Rectal smooth muscle tissue (tissue), 1 donor: ENCODE results near the gene PLEKHA5.

Source experiments
- H3K27ac ChIP-seq: one replicate; pipeline ENCODE4 v1.7.0; 2013; ENCODE audit warnings: low read depth, low read length, inconsistent platforms
- H3K27me3 ChIP-seq: one replicate; pipeline ENCODE4 v1.7.0; 2013; ENCODE audit warnings: low read length; ENCODE audit not compliant: control insufficient read depth, insufficient read depth
- H3K36me3 ChIP-seq: one replicate; pipeline ENCODE4 v1.7.0; 2013; ENCODE audit warnings: low read length; ENCODE audit not compliant: control insufficient read depth, insufficient read depth
- H3K4me1 ChIP-seq: one replicate; pipeline ENCODE4 v1.7.0; 2013; ENCODE audit warnings: low read length; ENCODE audit not compliant: control insufficient read depth, insufficient read depth
- H3K4me3 ChIP-seq: one replicate; pipeline ENCODE4 v1.7.0; 2013; ENCODE audit warnings: low read length
- H3K9ac ChIP-seq: one replicate; pipeline ENCODE4 v1.7.0; 2013; ENCODE audit warnings: low read length

Gene PLEKHA5

DNA sequence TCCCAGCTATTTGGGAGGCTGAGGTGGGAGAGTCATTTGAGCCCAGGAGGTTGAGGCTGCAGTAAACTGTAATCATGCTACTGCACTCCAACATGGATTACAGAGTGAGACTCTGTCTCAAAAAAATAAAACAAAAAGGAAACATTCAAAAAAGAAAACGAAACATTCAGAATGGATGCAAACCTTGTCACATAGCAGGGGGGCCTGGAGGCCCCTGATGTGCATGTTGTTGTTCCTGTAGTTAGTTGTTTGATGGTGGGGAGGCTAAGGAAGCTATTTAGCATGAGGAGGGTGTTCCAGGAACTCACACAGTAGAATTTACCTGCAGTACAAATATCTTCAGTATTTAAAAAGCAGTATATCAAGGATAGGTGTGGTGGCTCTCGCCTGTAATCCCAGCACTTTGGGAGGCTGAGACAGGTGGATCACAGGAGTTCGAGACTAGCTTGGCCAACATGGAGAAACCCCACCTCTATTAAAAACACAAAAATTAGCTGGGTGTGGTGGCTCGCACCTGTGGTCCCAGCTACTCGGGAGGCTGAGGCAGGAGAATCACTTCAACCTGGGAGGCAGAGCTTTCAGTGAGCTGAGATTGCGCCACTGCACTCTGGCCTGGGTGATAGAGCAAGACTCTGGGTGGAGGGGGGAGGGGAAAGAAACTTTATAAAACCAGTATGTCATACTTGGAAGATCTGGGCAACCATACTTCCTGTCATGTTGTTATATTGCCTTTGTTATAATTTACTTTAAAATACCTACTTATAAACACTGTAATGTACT, 292.2 kb downstream of the PLEKHA5 start:
- Histone ChIP-seq H3K27me3 (no peaks in the 10 kb centered on the region), H3K36me3 (no peaks in the 10 kb centered on the region), H3K4me1 (no peaks in the 10 kb centered on the region), H3K4me3 (no peak overlapping the region), H3K27ac (no peak overlapping the region), H3K9ac (no peak overlapping the region)

DNA sequence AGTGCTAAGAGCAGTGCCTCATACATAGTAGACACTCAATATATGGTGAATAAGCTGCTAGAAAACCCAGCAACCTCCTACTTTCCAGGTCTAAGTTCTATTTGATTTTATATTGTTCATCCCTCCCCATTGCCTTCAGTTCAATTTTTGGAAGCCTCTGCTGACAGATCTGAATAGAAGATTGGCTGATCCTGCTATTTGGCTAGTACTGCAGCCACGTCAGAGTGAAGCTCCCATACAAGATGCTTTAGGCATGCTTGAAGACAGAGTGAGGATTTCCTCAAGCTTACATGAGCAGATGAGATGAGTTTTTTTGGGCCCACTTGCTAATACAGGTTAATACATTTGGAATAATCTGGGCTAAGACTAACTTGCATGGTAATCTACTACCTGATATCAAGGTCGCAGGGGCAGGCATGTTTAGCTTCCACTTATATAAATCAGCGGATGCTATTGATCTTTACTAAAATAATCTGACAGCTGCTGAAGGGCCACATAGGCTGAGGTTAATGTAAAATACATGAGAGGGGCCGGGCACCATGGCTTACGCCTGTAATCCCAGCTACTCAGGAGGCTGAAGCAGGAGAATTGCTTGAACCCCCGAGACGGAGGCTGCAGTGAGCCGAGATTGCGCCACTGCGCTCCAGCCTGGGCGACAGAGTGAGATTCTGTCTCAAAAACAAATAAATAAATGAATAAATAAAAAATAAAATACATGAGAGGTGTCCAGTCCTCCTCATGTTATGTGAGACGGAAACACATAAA, 293.8 kb downstream of the PLEKHA5 start:
- Histone ChIP-seq H3K4me1 (no peaks in the 10 kb centered on the region), H3K27me3 (no peaks in the 10 kb centered on the region), H3K27ac (no peak overlapping the region), H3K36me3 (no peaks in the 10 kb centered on the region), H3K9ac (no peak overlapping the region), H3K4me3 (no peak overlapping the region)
